Trophoblast cell (in vitro differentiated cells and primary cell): ENCODE data around the gene SMOC2.

Experiments
- DNase-seq, 2 donors: peaks; one replicate each; pipeline ENCODE4 v3.0.0-alpha.2; 2016
- H2AFZ ChIP-seq: 2 replicates; pipeline ENCODE4 v1.6.1; 2013; ENCODE audit warnings: low read length, moderate library complexity, mild to moderate bottlenecking; ENCODE audit not compliant: insufficient read depth, poor library complexity
- H2AK5ac ChIP-seq: 2 replicates; pipeline ENCODE4 v1.6.1; 2013; ENCODE audit warnings: mild to moderate bottlenecking, low read length
- H2BK120ac ChIP-seq: 2 replicates; pipeline ENCODE4 v1.6.1; 2013; ENCODE audit warnings: low read length, mild to moderate bottlenecking, moderate library complexity; ENCODE audit not compliant: insufficient read depth, poor library complexity
- H2BK12ac ChIP-seq: 2 replicates; pipeline ENCODE4 v1.6.1; 2013; ENCODE audit warnings: mild to moderate bottlenecking, low read length, moderate library complexity
- H2BK5ac ChIP-seq: 2 replicates; pipeline ENCODE4 v1.6.1; 2013; ENCODE audit warnings: low read length, low read depth, moderate library complexity, mild to moderate bottlenecking; ENCODE audit not compliant: poor library complexity
- H3K14ac ChIP-seq: 2 replicates; pipeline ENCODE4 v1.6.1; 2013; ENCODE audit warnings: mild to moderate bottlenecking, low read length
- H3K18ac ChIP-seq: 2 replicates; pipeline ENCODE4 v1.6.1; 2013; ENCODE audit warnings: mild to moderate bottlenecking, low read length
- H3K23ac ChIP-seq: 2 replicates; pipeline ENCODE4 v1.6.1; 2013; ENCODE audit warnings: low read length
- H3K27ac ChIP-seq: 2 replicates; pipeline ENCODE4 v1.5.1; 2013; ENCODE audit warnings: low read depth, mild to moderate bottlenecking, inconsistent platforms, low read length, moderate library complexity
- H3K27me3 ChIP-seq: 2 replicates; pipeline ENCODE4 v1.6.1; 2013; ENCODE audit warnings: inconsistent platforms, mild to moderate bottlenecking, low read length, moderate library complexity; ENCODE audit not compliant: insufficient read depth
- H3K36me3 ChIP-seq, 2 experiments: 1 replicate in 1 of 2; 2 replicates in 1 of 2; pipeline ENCODE4 v1.6.1; 2013; ENCODE audit warnings: low read length in 2 of 2, mild to moderate bottlenecking in 2 of 2, moderate library complexity in 1 of 2; ENCODE audit not compliant: insufficient read depth in 2 of 2, control insufficient read depth in 1 of 2
- H3K4ac ChIP-seq: 2 replicates; pipeline ENCODE4 v1.6.1; 2013; ENCODE audit warnings: low read depth, mild to moderate bottlenecking, low read length, moderate library complexity
- H3K4me1 ChIP-seq, 2 experiments: 1 replicate in 1 of 2; 2 replicates in 1 of 2; pipeline ENCODE4 v1.6.1; 2013; ENCODE audit warnings: low read length in 2 of 2, mild to moderate bottlenecking in 2 of 2, moderate library complexity in 1 of 2; ENCODE audit not compliant: insufficient read depth in 2 of 2, control insufficient read depth in 1 of 2
- H3K4me2 ChIP-seq: 2 replicates; pipeline ENCODE4 v1.6.1; 2013; ENCODE audit warnings: inconsistent platforms, mild to moderate bottlenecking, low read length, moderate library complexity
- H3K4me3 ChIP-seq: 2 replicates; pipeline ENCODE4 v1.5.1; 2013; ENCODE audit warnings: mild to moderate bottlenecking, low read depth, low read length, inconsistent platforms
- H3K79me1 ChIP-seq: one replicate; pipeline ENCODE4 v1.6.1; 2013; ENCODE audit warnings: low read length
- H3K79me2 ChIP-seq: 2 replicates; pipeline ENCODE4 v1.6.1; 2013; ENCODE audit warnings: low read length, mild to moderate bottlenecking; ENCODE audit not compliant: control insufficient read depth, insufficient read depth, poor library complexity
- H3K9ac ChIP-seq: 2 replicates; pipeline ENCODE4 v1.6.1; 2013; ENCODE audit warnings: mild to moderate bottlenecking, low read length
- H3K9me3 ChIP-seq: 2 replicates; pipeline ENCODE4 v1.6.1; 2013; ENCODE audit warnings: low read depth, mild to moderate bottlenecking, control low read depth, inconsistent platforms, low read length; ENCODE audit not compliant: insufficient read depth
- H4K12ac ChIP-seq: 2 replicates; pipeline ENCODE4 v1.6.1; 2013; ENCODE audit warnings: low read depth, mild to moderate bottlenecking, low read length, moderate library complexity
- H4K8ac ChIP-seq: 2 replicates; pipeline ENCODE4 v1.6.1; 2013; ENCODE audit warnings: low read depth, mild to moderate bottlenecking, low read length, moderate library complexity
- H4K91ac ChIP-seq: one replicate; pipeline ENCODE4 v1.6.1; 2013; ENCODE audit warnings: low read depth, mild to moderate bottlenecking, low read length, moderate library complexity
- WGBS: extraction: QIAGEN DNeasy Blood & Tissue Kit; methylation state at CpG from one replicate; pipeline ENCODE4 v1.1.7; 2013; ENCODE audit warnings: missing lambda C conversion rate; ENCODE audit not compliant: insufficient read length, insufficient coverage; ENCODE audit errors: extremely low coverage; 5-methylcytosine and 5-hydroxymethylcytosine counted together

Gene SMOC2

GRCh38 chr6:168695701-168696100, 254.7 kb downstream of the SMOC2 start:
- Histone ChIP-seq H3K9me3 (peaks cover 3% of the 10 kb centered on the region), H4K91ac (peak overlapping the region; percentile 38), H3K4ac (no peak overlapping the region), H3K4me2 (no peak overlapping the region), H3K23ac (no peak overlapping the region), H3K79me1 (peaks cover 19% of the 10 kb centered on the region), H3K4me1 (peaks cover 19 to 20% of the 10 kb centered on the region in 2 experiments), H3K27ac (no peak overlapping the region), H3K79me2 (no peaks in the 10 kb centered on the region), H3K14ac (peak overlapping the region; percentile 29), H3K4me3 (no peak overlapping the region), H4K8ac (peak overlapping the region; percentile 23), H3K9ac (no peak overlapping the region), H3K18ac (peak overlapping the region; percentile 46), H2AK5ac (peak overlapping the region; percentile 73), H3K27me3 (no peaks in the 10 kb centered on the region), H3K36me3 (no peaks in the 10 kb centered on the region), H2AFZ (no peak overlapping the region), H2BK5ac (peak overlapping the region; percentile 14), H4K12ac (no peak overlapping the region), H2BK12ac (peak overlapping the region; percentile 30), H2BK120ac (peak overlapping the region; percentile 46)
- WGBS, result no CpG with 5 or more reads among the region's 4 CpGs
- no peak for DNase-seq

- no peaks in the 10 kb centered on the region for H3K79me2 ChIP-seq
- no peak overlapping the region for H4K8ac ChIP-seq
- H2BK5ac ChIP-seq, result no peak overlapping the region
- H3K18ac ChIP-seq, result no peak overlapping the region
- no peak overlapping the region for H2AK5ac ChIP-seq
- H3K27ac ChIP-seq, result no peak overlapping the region
- WGBS, result no CpG with 5 or more reads among the region's 5 CpGs
- H3K4me2 ChIP-seq, result no peak overlapping the region
- H3K9ac ChIP-seq, result no peak overlapping the region
- H3K27me3 ChIP-seq, result no peaks in the 10 kb centered on the region
- H3K4ac ChIP-seq, result no peak overlapping the region
- no peak overlapping the region for H4K91ac ChIP-seq
- no peak overlapping the region for H2AFZ ChIP-seq
- no peak overlapping the region for H4K12ac ChIP-seq
- H3K4me1 ChIP-seq, result peaks cover 7 to 15% of the 10 kb centered on the region in 2 experiments
- no peaks in the 10 kb centered on the region for H3K36me3 ChIP-seq
- no peak for DNase-seq
- peaks cover 7% of the 10 kb centered on the region for H3K79me1 ChIP-seq
- peaks cover 3% of the 10 kb centered on the region for H3K9me3 ChIP-seq
- H3K23ac ChIP-seq, result no peak overlapping the region
- no peak overlapping the region for H3K14ac ChIP-seq
- H2BK12ac ChIP-seq, result no peak overlapping the region
- no peak overlapping the region for H2BK120ac ChIP-seq
- peak overlapping the region; percentile 32 for H3K4me3 ChIP-seq
Observed at GRCh38 chr6:168698923-168699322, 257.9 kb downstream of the SMOC2 start.

- Histone ChIP-seq H2AFZ (no peak overlapping the region), H2BK120ac (no peak overlapping the region), H3K4me2 (no peak overlapping the region), H2BK5ac (no peak overlapping the region), H3K18ac (no peak overlapping the region), H3K79me2 (no peaks in the 10 kb centered on the region), H3K9ac (no peak overlapping the region), H3K27me3 (no peaks in the 10 kb centered on the region), H3K23ac (no peak overlapping the region), H3K9me3 (peaks cover 3% of the 10 kb centered on the region), H4K12ac (no peak overlapping the region), H3K36me3 (no peaks in the 10 kb centered on the region), H2BK12ac (no peak overlapping the region), H3K27ac (no peak overlapping the region), H4K91ac (peak overlapping the region; percentile 10), H4K8ac (no peak overlapping the region), H3K4me3 (no peak overlapping the region), H3K4ac (no peak overlapping the region), H2AK5ac (no peak overlapping the region), H3K79me1 (peaks cover 5% of the 10 kb centered on the region), H3K4me1 (peaks cover 7 to 12% of the 10 kb centered on the region in 2 experiments), H3K14ac (no peak overlapping the region)
- no peak for DNase-seq
- no CpG with 5 or more reads among the region's 15 CpGs for WGBS
Observed at GRCh38 chr6:168699631-168700295, 258.8 kb downstream of the SMOC2 start.

- H3K18ac ChIP-seq, result no peak overlapping the region
- no peak overlapping the region for H3K4me3 ChIP-seq
- no CpG with 5 or more reads among the region's 8 CpGs for WGBS
- no peak overlapping the region for H2AFZ ChIP-seq
- H3K79me1 ChIP-seq, result no peaks in the 10 kb centered on the region
- no peak for DNase-seq
- no peaks in the 10 kb centered on the region for H3K36me3 ChIP-seq
- peaks cover under 1 to 7% of the 10 kb centered on the region in 2 experiments for H3K4me1 ChIP-seq
- no peak overlapping the region for H4K8ac ChIP-seq
- no peak overlapping the region for H3K23ac ChIP-seq
- no peak overlapping the region for H2BK12ac ChIP-seq
- H3K9me3 ChIP-seq, result peaks cover 3% of the 10 kb centered on the region
- no peaks in the 10 kb centered on the region for H3K27me3 ChIP-seq
- H3K9ac ChIP-seq, result no peak overlapping the region
- H3K79me2 ChIP-seq, result no peaks in the 10 kb centered on the region
- H3K27ac ChIP-seq, result no peak overlapping the region
- H3K4me2 ChIP-seq, result no peak overlapping the region
- H4K91ac ChIP-seq, result no peak overlapping the region
- H2AK5ac ChIP-seq, result no peak overlapping the region
- H2BK5ac ChIP-seq, result no peak overlapping the region
- H3K14ac ChIP-seq, result no peak overlapping the region
- H3K4ac ChIP-seq, result no peak overlapping the region
- H2BK120ac ChIP-seq, result no peak overlapping the region
- H4K12ac ChIP-seq, result no peak overlapping the region
Observed at GRCh38 chr6:168700880-168701279, 259.9 kb downstream of the SMOC2 start.
